ENCODE results near the gene DRG2.

The DRG2 gene

GRCh38 chr17:18136357-18136756 is 48.6 kb downstream of the DRG2 start:
- Histone ChIP-seq H3K9ac (ENCODE audit: low read length) (no peak overlapping the region), H3K4me1 (ENCODE audit: control insufficient read depth, insufficient read depth, low read depth, low read length) (peaks cover 6% of the 10 kb centered on the region), H2BK15ac (ENCODE audit: low read depth, poor library complexity, severe bottlenecking) (no peak overlapping the region), H3K23ac (ENCODE audit: low read length in 2 of 2) (peak overlapping the region in 1 of 2 experiments; percentile 14), H3K4me2 (ENCODE audit: low read length, poor library complexity, severe bottlenecking) (no peak overlapping the region), H3K27me3 (ENCODE audit: control insufficient read depth in 1 of 2, insufficient read depth in 1 of 2, low read length in 2 of 2) (peaks cover 17 to 44% of the 10 kb centered on the region in 2 experiments), H2BK120ac (ENCODE audit: low read depth, low read length) (no peak overlapping the region), H3K9me3 (ENCODE audit: control insufficient read depth, low read length) (no peaks in the 10 kb centered on the region), H3K4ac (ENCODE audit: low read depth in 1 of 2, low read length in 2 of 2) (no peak overlapping the region), H3K36me3 (ENCODE audit: control insufficient read depth in 1 of 2, insufficient read depth in 2 of 2, low read depth in 1 of 2, low read length in 2 of 2) (no peaks in the 10 kb centered on the region), H2AFZ (ENCODE audit: low read depth, low read length) (no peak overlapping the region), H3K14ac (ENCODE audit: low read length in 2 of 2) (peak overlapping the region in 1 of 2 experiments; percentile 28), H2BK5ac (ENCODE audit: low read depth, low read length, poor library complexity, severe bottlenecking) (no peak overlapping the region), H3K4me3 (ENCODE audit: insufficient read depth in 1 of 2, low read depth in 1 of 2, low read length in 2 of 2) (no peak overlapping the region), H2BK12ac (ENCODE audit: low read length in 2 of 2) (no peak overlapping the region), H3K18ac (ENCODE audit: low read depth in 1 of 2, low read length in 2 of 2) (no peak overlapping the region), H2AK5ac (ENCODE audit: low read length, severe bottlenecking) (no peak overlapping the region), H3K27ac (ENCODE audit: low read length, poor library complexity, severe bottlenecking) (no peak overlapping the region), H4K8ac (ENCODE audit: low read length) (no peak overlapping the region), H4K91ac (ENCODE audit: low read length) (no peak overlapping the region), H3K79me1 (replicated peaks; ENCODE audit: low read length, poor library complexity, severe bottlenecking) (no peaks in the 10 kb centered on the region)
- WGBS: 76% methylated on average over 19 of the region's 19 CpGs
- no peak for DNase-seq

GRCh38 chr17:18138065-18138749 is 50.5 kb downstream of the DRG2 start:
- Histone ChIP-seq H2AFZ (ENCODE audit: low read depth, low read length) (no peak overlapping the region), H3K18ac (ENCODE audit: low read depth in 1 of 2, low read length in 2 of 2) (no peak overlapping the region), H3K4me3 (ENCODE audit: insufficient read depth in 1 of 2, low read depth in 1 of 2, low read length in 2 of 2) (no peak overlapping the region), H3K4me1 (ENCODE audit: control insufficient read depth, insufficient read depth, low read depth, low read length) (peaks cover 6% of the 10 kb centered on the region), H3K4ac (ENCODE audit: low read depth in 1 of 2, low read length in 2 of 2) (no peak overlapping the region), H2BK12ac (ENCODE audit: low read length in 2 of 2) (no peak overlapping the region), H4K91ac (ENCODE audit: low read length) (peak overlapping the region; percentile 7), H3K14ac (ENCODE audit: low read length in 2 of 2) (no peak overlapping the region), H3K36me3 (ENCODE audit: control insufficient read depth in 1 of 2, insufficient read depth in 2 of 2, low read depth in 1 of 2, low read length in 2 of 2) (no peaks in the 10 kb centered on the region), H2BK5ac (ENCODE audit: low read depth, low read length, poor library complexity, severe bottlenecking) (no peak overlapping the region), H2BK120ac (ENCODE audit: low read depth, low read length) (no peak overlapping the region), H2BK15ac (ENCODE audit: low read depth, poor library complexity, severe bottlenecking) (no peak overlapping the region), H3K23ac (ENCODE audit: low read length in 2 of 2) (no peak overlapping the region), H3K9ac (ENCODE audit: low read length) (no peak overlapping the region), H3K27ac (ENCODE audit: low read length, poor library complexity, severe bottlenecking) (no peak overlapping the region), H3K27me3 (ENCODE audit: control insufficient read depth in 1 of 2, insufficient read depth in 1 of 2, low read length in 2 of 2) (peaks cover 20 to 31% of the 10 kb centered on the region in 2 experiments), H2AK5ac (ENCODE audit: low read length, severe bottlenecking) (no peak overlapping the region), H4K8ac (ENCODE audit: low read length) (no peak overlapping the region), H3K9me3 (ENCODE audit: control insufficient read depth, low read length) (no peaks in the 10 kb centered on the region), H3K4me2 (ENCODE audit: low read length, poor library complexity, severe bottlenecking) (no peak overlapping the region), H3K79me1 (replicated peaks; ENCODE audit: low read length, poor library complexity, severe bottlenecking) (no peaks in the 10 kb centered on the region)
- WGBS: 87% methylated on average over 8 of the region's 8 CpGs
- no peak for DNase-seq

GRCh38 chr17:18139092-18139491 is 51.3 kb downstream of the DRG2 start:
- Histone ChIP-seq H3K4me3 (ENCODE audit: insufficient read depth in 1 of 2, low read depth in 1 of 2, low read length in 2 of 2) (no peak overlapping the region), H3K4me1 (ENCODE audit: control insufficient read depth, insufficient read depth, low read depth, low read length) (peaks cover 6% of the 10 kb centered on the region), H3K18ac (ENCODE audit: low read depth in 1 of 2, low read length in 2 of 2) (no peak overlapping the region), H2BK120ac (ENCODE audit: low read depth, low read length) (no peak overlapping the region), H3K9me3 (ENCODE audit: control insufficient read depth, low read length) (no peaks in the 10 kb centered on the region), H3K23ac (ENCODE audit: low read length in 2 of 2) (no peak overlapping the region), H2AK5ac (ENCODE audit: low read length, severe bottlenecking) (no peak overlapping the region), H3K36me3 (ENCODE audit: control insufficient read depth in 1 of 2, insufficient read depth in 2 of 2, low read depth in 1 of 2, low read length in 2 of 2) (no peaks in the 10 kb centered on the region), H2BK5ac (ENCODE audit: low read depth, low read length, poor library complexity, severe bottlenecking) (no peak overlapping the region), H4K8ac (ENCODE audit: low read length) (no peak overlapping the region), H4K91ac (ENCODE audit: low read length) (no peak overlapping the region), H3K14ac (ENCODE audit: low read length in 2 of 2) (no peak overlapping the region), H3K79me1 (replicated peaks; ENCODE audit: low read length, poor library complexity, severe bottlenecking) (no peaks in the 10 kb centered on the region), H2BK12ac (ENCODE audit: low read length in 2 of 2) (no peak overlapping the region), H3K4ac (ENCODE audit: low read depth in 1 of 2, low read length in 2 of 2) (no peak overlapping the region), H3K4me2 (ENCODE audit: low read length, poor library complexity, severe bottlenecking) (no peak overlapping the region), H3K27ac (ENCODE audit: low read length, poor library complexity, severe bottlenecking) (no peak overlapping the region), H2BK15ac (ENCODE audit: low read depth, poor library complexity, severe bottlenecking) (no peak overlapping the region), H2AFZ (ENCODE audit: low read depth, low read length) (no peak overlapping the region), H3K27me3 (ENCODE audit: control insufficient read depth in 1 of 2, insufficient read depth in 1 of 2, low read length in 2 of 2) (peaks cover 25 to 36% of the 10 kb centered on the region in 2 experiments), H3K9ac (ENCODE audit: low read length) (no peak overlapping the region)
- DNase-seq: no peak
- WGBS: 94% methylated on average over 2 of the region's 2 CpGs

GRCh38 chr17:18139498-18139897 is 51.8 kb downstream of the DRG2 start:
- H3K14ac ChIP-seq (ENCODE audit: low read length in 2 of 2): no peak overlapping the region
- no peak overlapping the region for H2BK5ac ChIP-seq (ENCODE audit: low read depth, low read length, poor library complexity, severe bottlenecking)
- peaks cover 6% of the 10 kb centered on the region for H3K4me1 ChIP-seq (ENCODE audit: control insufficient read depth, insufficient read depth, low read depth, low read length)
- H2BK15ac ChIP-seq (ENCODE audit: low read depth, poor library complexity, severe bottlenecking): no peak overlapping the region
- H3K23ac ChIP-seq (ENCODE audit: low read length in 2 of 2): no peak overlapping the region
- H3K27me3 ChIP-seq (ENCODE audit: control insufficient read depth in 1 of 2, insufficient read depth in 1 of 2, low read length in 2 of 2): peaks cover 25 to 40% of the 10 kb centered on the region in 2 experiments
- no peak overlapping the region for H3K9ac ChIP-seq (ENCODE audit: low read length)
- H3K4ac ChIP-seq (ENCODE audit: low read depth in 1 of 2, low read length in 2 of 2): no peak overlapping the region
- H2AK5ac ChIP-seq (ENCODE audit: low read length, severe bottlenecking): no peak overlapping the region
- H3K4me2 ChIP-seq (ENCODE audit: low read length, poor library complexity, severe bottlenecking): no peak overlapping the region
- H2AFZ ChIP-seq (ENCODE audit: low read depth, low read length): no peak overlapping the region
- H3K18ac ChIP-seq (ENCODE audit: low read depth in 1 of 2, low read length in 2 of 2): no peak overlapping the region
- no peak overlapping the region for H3K4me3 ChIP-seq (ENCODE audit: insufficient read depth in 1 of 2, low read depth in 1 of 2, low read length in 2 of 2)
- H2BK120ac ChIP-seq (ENCODE audit: low read depth, low read length): no peak overlapping the region
- H3K79me1 ChIP-seq (replicated peaks; ENCODE audit: low read length, poor library complexity, severe bottlenecking): no peaks in the 10 kb centered on the region
- WGBS: 89% methylated on average over 14 of the region's 14 CpGs
- no peaks in the 10 kb centered on the region for H3K9me3 ChIP-seq (ENCODE audit: control insufficient read depth, low read length)
- DNase-seq: no peak
- H3K36me3 ChIP-seq (ENCODE audit: control insufficient read depth in 1 of 2, insufficient read depth in 2 of 2, low read depth in 1 of 2, low read length in 2 of 2): no peaks in the 10 kb centered on the region
- peak overlapping the region; percentile 71 for H4K91ac ChIP-seq (ENCODE audit: low read length)
- no peak overlapping the region for H4K8ac ChIP-seq (ENCODE audit: low read length)
- H2BK12ac ChIP-seq (ENCODE audit: low read length in 2 of 2): no peak overlapping the region
- H3K27ac ChIP-seq (ENCODE audit: low read length, poor library complexity, severe bottlenecking): no peak overlapping the region

Measured in mesenchymal stem cell (in vitro differentiated cells and primary cell).